NCI-H1048 (cell line): ENCODE data around the gene FDPS.
A peak's percentile ranks its signal among the peaks of the same experiment; 100 is the strongest.

Experiments used
- DNase-seq: peaks from one replicate; lab custom pipeline; 2025; lab: John Stamatoyannopoulos, UW

The FDPS gene

GRCh38 chr1:155308493-155309422, at the start of gene FDPS:
Gene FDPS, plus strand, starts transcription at chr1:155308866. Its CDS starts 924 bp downstream, at chr1:155309790.
- peak; percentile 100 for DNase-seq

- no peak for DNase-seq
Measured at GRCh38 chr1:155260276-155260675, 48.4 kb upstream of the FDPS start.

- DNase-seq: no peak
Measured at GRCh38 chr1:155261493-155261851, 47.2 kb upstream of the FDPS start.

GRCh38 chr1:155261852-155262673, 46.6 kb upstream of the FDPS start, which contains the start of gene SCAMP3:
Gene SCAMP3, minus strand, starts transcription at chr1:155262360. Its CDS starts 209 bp downstream, at chr1:155262151.
- DNase-seq: peak; percentile 99

GRCh38 chr1:155263067-155263466, 45.6 kb upstream of the FDPS start:
- DNase-seq: no peak

- no peak for DNase-seq
Measured at GRCh38 chr1:155266553-155266952, 42.1 kb upstream of the FDPS start.

GRCh38 chr1:155267373-155267772, 41.3 kb upstream of the FDPS start:
- no peak for DNase-seq

GRCh38 chr1:155268630-155269029, 40.0 kb upstream of the FDPS start:
- DNase-seq: no peak

- no peak for DNase-seq
Measured at GRCh38 chr1:155269381-155269780, 39.3 kb upstream of the FDPS start.

- peak; percentile 56 for DNase-seq
Measured at GRCh38 chr1:155272466-155273342, 36.0 kb upstream of the FDPS start.

GRCh38 chr1:155273343-155274245, 35.1 kb upstream of the FDPS start, which contains the start of gene CLK2:
Gene CLK2, minus strand, starts transcription at chr1:155273504. Its CDS starts 2,527 bp downstream, at chr1:155270977.
- DNase-seq: peak; percentile 99

- DNase-seq: peak; percentile 99
Measured at GRCh38 chr1:155277070-155277901, 31.4 kb upstream of the FDPS start, which contains the start of gene HCN3. Gene HCN3, plus strand, starts transcription at chr1:155277463. Its CDS starts 128 bp downstream, at chr1:155277591.

GRCh38 chr1:155277902-155278688, 30.6 kb upstream of the FDPS start:
- peak; percentile 55 for DNase-seq

- no peak for DNase-seq
Measured at GRCh38 chr1:155278689-155279160, 29.9 kb upstream of the FDPS start.

- DNase-seq: no peak
Measured at GRCh38 chr1:155279268-155279667, 29.4 kb upstream of the FDPS start.

- DNase-seq: no peak
Measured at GRCh38 chr1:155282488-155283091, 26.1 kb upstream of the FDPS start.

- DNase-seq: no peak
Measured at GRCh38 chr1:155284476-155284875, 24.2 kb upstream of the FDPS start.

- DNase-seq: no peak
Measured at GRCh38 chr1:155285063-155285462, 23.6 kb upstream of the FDPS start.
